GM20000 (cell line): ENCODE results near the gene DSG4.

Experiments used
- DNase-seq: peaks from one replicate; pipeline ENCODE4 v3.0.0; 2012; ENCODE audit warnings: low spot score
- TF ChIP-seq, protein P1 (sequence below): IDR thresholded peaks from 2 replicates; pipeline ENCODE4 v1.5.1; 2012; ENCODE audit warnings: mild to moderate bottlenecking, control low read depth; ENCODE audit errors: extremely low read depth, missing control alignments

DSG4 gene

DNA sequence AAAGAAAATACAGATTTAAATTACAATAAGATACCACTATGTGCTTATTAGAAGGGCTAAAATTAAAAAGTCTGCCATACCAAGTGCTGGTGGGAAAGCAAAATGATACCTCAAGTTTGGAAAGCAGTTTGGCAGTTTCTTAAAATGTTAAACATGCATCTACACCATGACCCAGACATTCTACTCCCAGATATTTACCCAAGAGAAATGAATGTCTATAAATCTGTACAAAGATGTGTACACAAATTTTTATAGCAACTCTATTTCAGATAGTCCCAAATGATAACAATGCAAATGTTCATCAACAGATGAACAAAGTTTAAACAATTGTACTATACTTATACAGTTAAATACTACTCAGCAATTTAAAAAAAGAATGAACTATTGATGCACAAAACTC, 7.1 kb upstream of the DSG4 start:
- DNase-seq: no peak
- TF ChIP-seq, protein P1, sequence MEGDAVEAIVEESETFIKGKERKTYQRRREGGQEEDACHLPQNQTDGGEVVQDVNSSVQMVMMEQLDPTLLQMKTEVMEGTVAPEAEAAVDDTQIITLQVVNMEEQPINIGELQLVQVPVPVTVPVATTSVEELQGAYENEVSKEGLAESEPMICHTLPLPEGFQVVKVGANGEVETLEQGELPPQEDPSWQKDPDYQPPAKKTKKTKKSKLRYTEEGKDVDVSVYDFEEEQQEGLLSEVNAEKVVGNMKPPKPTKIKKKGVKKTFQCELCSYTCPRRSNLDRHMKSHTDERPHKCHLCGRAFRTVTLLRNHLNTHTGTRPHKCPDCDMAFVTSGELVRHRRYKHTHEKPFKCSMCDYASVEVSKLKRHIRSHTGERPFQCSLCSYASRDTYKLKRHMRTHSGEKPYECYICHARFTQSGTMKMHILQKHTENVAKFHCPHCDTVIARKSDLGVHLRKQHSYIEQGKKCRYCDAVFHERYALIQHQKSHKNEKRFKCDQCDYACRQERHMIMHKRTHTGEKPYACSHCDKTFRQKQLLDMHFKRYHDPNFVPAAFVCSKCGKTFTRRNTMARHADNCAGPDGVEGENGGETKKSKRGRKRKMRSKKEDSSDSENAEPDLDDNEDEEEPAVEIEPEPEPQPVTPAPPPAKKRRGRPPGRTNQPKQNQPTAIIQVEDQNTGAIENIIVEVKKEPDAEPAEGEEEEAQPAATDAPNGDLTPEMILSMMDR: no peak

GRCh38 chr18:31371989-31372388, 4.6 kb upstream of the DSG4 start:
- DNase-seq: no peak
- TF ChIP-seq, protein P1: no peak

- no peak for DNase-seq
- TF ChIP-seq, protein P1: no peak
Measured at GRCh38 chr18:31373641-31374040, 2.9 kb upstream of the DSG4 start.

DNA sequence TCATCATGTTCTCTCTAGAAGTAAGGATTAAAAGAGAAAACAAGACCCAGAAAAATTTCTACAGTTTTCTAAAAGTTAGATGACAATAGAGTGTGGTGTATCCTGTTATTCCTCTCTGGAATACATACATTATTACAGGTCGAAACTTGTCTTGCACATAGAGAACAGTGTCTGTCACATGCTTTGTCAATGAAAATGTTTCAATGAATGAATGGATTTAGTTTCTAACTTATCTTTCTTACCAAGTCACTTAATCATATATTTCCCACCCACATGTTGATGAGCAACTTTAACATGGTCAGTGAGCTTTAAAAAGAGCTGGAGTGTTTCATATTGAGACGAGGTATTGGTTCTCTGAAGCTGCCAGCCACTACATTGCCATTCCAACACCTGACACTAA, 4.3 kb downstream of the DSG4 start:
- no peak for DNase-seq

GRCh38 chr18:31382107-31382506, 5.5 kb downstream of the DSG4 start:
- no peak for DNase-seq
- TF ChIP-seq, protein P1: no peak

More for the DNA sequence above, 4.3 kb downstream of the DSG4 start:
- TF ChIP-seq, protein P1: no peak

GRCh38 chr18:31386741-31387140, 10.2 kb downstream of the DSG4 start:
- TF ChIP-seq, protein P1: no peak
- no peak for DNase-seq

- TF ChIP-seq, protein P1: no peak
Measured at GRCh38 chr18:31393286-31393685, 16.7 kb downstream of the DSG4 start.

More at GRCh38 chr18:31393286-31393685, 16.7 kb downstream of the DSG4 start:
- no peak for DNase-seq
